Vagina (tissue), 2 donors: ENCODE results near the gene MTERF2.

Experiments used
- POLR2A ChIP-seq, 2 donors: fragments of 450-650 bp; IDR thresholded peaks; one replicate each; pipeline ENCODE4 v1.6.1; 2017; ENCODE audit warnings: antibody characterized with exemption in 2 of 2, mild to moderate bottlenecking in 2 of 2, moderate library complexity in 2 of 2
- POLR2AphosphoS5 ChIP-seq, 2 donors: sonication (generic); formaldehyde crosslinking; IDR thresholded peaks; one replicate each; pipeline ENCODE4 v1.9.0; 2017; ENCODE audit warnings: antibody characterized with exemption in 2 of 2, mild to moderate bottlenecking in 2 of 2, low read depth in 1 of 2; ENCODE audit not compliant: insufficient read depth in 1 of 2
- TF ChIP-seq, protein P1 (sequence below), 3 experiments: fragments of 450-650 bp in 2 of 3; fragments of 200-600 bp in 1 of 3; sonication (generic) in 1 of 3; IDR thresholded peaks; one replicate each; pipeline ENCODE4 v1.5.1; 2017 to 2019; ENCODE audit warnings: antibody characterized with exemption in 3 of 3, mild to moderate bottlenecking in 2 of 3, moderate library complexity in 2 of 3

- TF ChIP-seq, protein P1, sequence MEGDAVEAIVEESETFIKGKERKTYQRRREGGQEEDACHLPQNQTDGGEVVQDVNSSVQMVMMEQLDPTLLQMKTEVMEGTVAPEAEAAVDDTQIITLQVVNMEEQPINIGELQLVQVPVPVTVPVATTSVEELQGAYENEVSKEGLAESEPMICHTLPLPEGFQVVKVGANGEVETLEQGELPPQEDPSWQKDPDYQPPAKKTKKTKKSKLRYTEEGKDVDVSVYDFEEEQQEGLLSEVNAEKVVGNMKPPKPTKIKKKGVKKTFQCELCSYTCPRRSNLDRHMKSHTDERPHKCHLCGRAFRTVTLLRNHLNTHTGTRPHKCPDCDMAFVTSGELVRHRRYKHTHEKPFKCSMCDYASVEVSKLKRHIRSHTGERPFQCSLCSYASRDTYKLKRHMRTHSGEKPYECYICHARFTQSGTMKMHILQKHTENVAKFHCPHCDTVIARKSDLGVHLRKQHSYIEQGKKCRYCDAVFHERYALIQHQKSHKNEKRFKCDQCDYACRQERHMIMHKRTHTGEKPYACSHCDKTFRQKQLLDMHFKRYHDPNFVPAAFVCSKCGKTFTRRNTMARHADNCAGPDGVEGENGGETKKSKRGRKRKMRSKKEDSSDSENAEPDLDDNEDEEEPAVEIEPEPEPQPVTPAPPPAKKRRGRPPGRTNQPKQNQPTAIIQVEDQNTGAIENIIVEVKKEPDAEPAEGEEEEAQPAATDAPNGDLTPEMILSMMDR (IDR thresholded peaks at IDR 0.05): no peak
- TF ChIP-seq POLR2A (IDR thresholded peaks at IDR 0.05) (no peak), POLR2AphosphoS5 (IDR thresholded peaks at IDR 0.05; ENCODE audit: insufficient read depth in 1 of 2, low read depth in 1 of 2) (no peak)
Observed at GRCh38 chr12:107017042-107017441, 30.1 kb upstream of the MTERF2 start.
